H1 (cell line): ENCODE data around the gene KLF16. TPM values are rescaled to one million over a fixed set of nuclear protein-coding genes. Genes with fewer than 3 reads are reported as not detected.

ENCODE experiments used
- microRNA counts: library from miRNA; unstranded; fragments of <30 nt; microRNA quantifications from one replicate; lab custom pipeline; 2015
- microRNA-seq, 2 experiments: library from miRNA; unstranded; fragments of <30 nt; microRNA quantifications; one replicate each; pipeline versions ENCODE4 to v1.2.0, GENCODE V29; 2016 to 2020; ENCODE audit warnings: borderline microRNAs expressed in 2 of 2, borderline number of aligned reads in 2 of 2, borderline replicate concordance in 1 of 2
- polyA plus RNA-seq, 7 experiments: library from polyadenylated mRNA; depleted of rRNA in 3 of 7; stranded (reverse) in 5 of 7; unstranded in 2 of 7; fragments of >200 nt in 5 of 7; fragments of 200-250 nt in 2 of 7; gene quantifications; 1 replicate in 5 of 7; 2 replicates in 1 of 7; 4 replicates in 1 of 7; pipeline versions ENCODE4 v1.2.1 to v1.2.3, GENCODE V29; 2011 to 2013; ENCODE audit warnings: missing spikeins in 2 of 7, mixed read lengths in 2 of 7
- total RNA-seq: library from RNA; stranded (reverse); fragmentation: NEBNext Ultra II Directional; extraction: Animal tissue kit (Norgen Biotek cat#: 25700); gene quantifications from 2 replicates; pipeline ENCODE4 v1.2.1, GENCODE V29; 2021

Gene KLF16
- total and polyA plus RNA-seq, 2 of the 8 experiments (the other 6 are each of a cell fraction or from before 2014, with no cell fraction given), result 14.3 to 45.9 TPM

MicroRNA genes within 50 kb of the gene (microRNA counts, 767-probe panel; counts per million panel counts)
- microRNA hsa-miR-1909-3p (lab: Ali Mortazavi, UCI), result 879 counts per million, percentile 95 among the panel's probes with 10 or more counts

Small RNA genes within 50 kb of the gene (microRNA-seq; reads per million reads assigned to microRNA genes)
- 1.4 to 3.7 reads per million in 2 experiments for gene MIR1909

Other genes starting within 250 kb of the KLF16 start
- 340 and 348 TPM in 2 replicates for gene TCF3, start 211.0 kb downstream of the KLF16 start, total RNA-seq
- 241 and 471 TPM in 2 replicates for gene TCF3, start 211.0 kb downstream of the KLF16 start, polyA plus RNA-seq (2011; rRNA removed)
- gene ONECUT3, start 110.1 kb downstream of the KLF16 start, total RNA-seq, result not detected in 2 replicates
- gene ONECUT3, start 110.1 kb downstream of the KLF16 start, polyA plus RNA-seq (2011; rRNA removed), result not detected in 2 replicates
- gene ATP8B3, start 51.3 kb downstream of the KLF16 start, total RNA-seq, result 2.9 and 4.1 TPM in 2 replicates
- gene ATP8B3, start 51.3 kb downstream of the KLF16 start, polyA plus RNA-seq (2011; rRNA removed), result 9.3 and 10.0 TPM in 2 replicates
- 42.4 and 44.3 TPM in 2 replicates for gene REXO1, start 15.1 kb downstream of the KLF16 start, total RNA-seq
- gene REXO1, start 15.1 kb downstream of the KLF16 start, polyA plus RNA-seq (2011; rRNA removed), result 44.3 and 69.6 TPM in 2 replicates
- gene ABHD17A, start 21.9 kb upstream of the KLF16 start, total RNA-seq, result 41.2 and 45.3 TPM in 2 replicates
- 87.4 and 98.0 TPM in 2 replicates for gene ABHD17A, start 21.9 kb upstream of the KLF16 start, polyA plus RNA-seq (2011; rRNA removed)
- gene ADAT3, start 41.8 kb upstream of the KLF16 start, total RNA-seq, result 10.2 and 10.8 TPM in 2 replicates
- gene ADAT3, start 41.8 kb upstream of the KLF16 start, polyA plus RNA-seq (2011; rRNA removed), result 5.4 and 9.8 TPM in 2 replicates
- 61.4 and 65.7 TPM in 2 replicates for gene SCAMP4, start 41.8 kb upstream of the KLF16 start, total RNA-seq
- gene SCAMP4, start 41.8 kb upstream of the KLF16 start, polyA plus RNA-seq (2011; rRNA removed), result 17.1 and 39.6 TPM in 2 replicates
- gene CSNK1G2, start 77.6 kb upstream of the KLF16 start, total RNA-seq, result 99.5 and 108 TPM in 2 replicates
- 130 and 184 TPM in 2 replicates for gene CSNK1G2, start 77.6 kb upstream of the KLF16 start, polyA plus RNA-seq (2011; rRNA removed)
- 92.3 and 95.3 TPM in 2 replicates for gene BTBD2, start 152.1 kb upstream of the KLF16 start, total RNA-seq
- gene BTBD2, start 152.1 kb upstream of the KLF16 start, polyA plus RNA-seq (2011; rRNA removed), result 91.7 and 142 TPM in 2 replicates
- gene MKNK2, start 187.7 kb upstream of the KLF16 start, total RNA-seq, result 163 and 174 TPM in 2 replicates
- 166 and 200 TPM in 2 replicates for gene MKNK2, start 187.7 kb upstream of the KLF16 start, polyA plus RNA-seq (2011; rRNA removed)
- gene MOB3A, start 232.7 kb upstream of the KLF16 start, total RNA-seq, result 9.2 and 9.8 TPM in 2 replicates
- 9.6 and 10.2 TPM in 2 replicates for gene MOB3A, start 232.7 kb upstream of the KLF16 start, polyA plus RNA-seq (2011; rRNA removed)
- gene IZUMO4, start 233.3 kb upstream of the KLF16 start, total RNA-seq, result 1.3 and 1.8 TPM in 2 replicates
- 1.9 and 2.3 TPM in 2 replicates for gene IZUMO4, start 233.3 kb upstream of the KLF16 start, polyA plus RNA-seq (2011; rRNA removed)